ENCODE data around the gene CCDC63.

CCDC63 gene

DNA sequence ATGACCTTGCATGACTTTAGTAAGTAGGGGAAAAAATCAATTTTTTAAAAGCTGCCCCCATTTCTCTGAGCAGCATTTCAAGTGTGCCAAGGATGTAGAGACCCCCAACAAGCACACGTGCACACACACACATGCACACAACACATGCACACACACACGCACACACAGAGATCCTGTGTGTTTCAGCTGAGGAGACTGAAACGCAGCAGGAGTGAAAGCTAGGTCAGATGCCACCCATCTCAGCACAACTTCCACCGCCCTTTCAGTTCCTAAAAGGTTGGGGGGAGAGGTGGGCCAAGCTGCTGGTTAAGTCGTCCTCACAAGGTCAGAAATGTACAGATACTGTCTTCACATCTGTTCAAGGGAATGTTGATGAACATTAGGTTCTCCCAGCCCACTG is 59.7 kb downstream of the CCDC63 start:
- TF ChIP-seq, protein P1, sequence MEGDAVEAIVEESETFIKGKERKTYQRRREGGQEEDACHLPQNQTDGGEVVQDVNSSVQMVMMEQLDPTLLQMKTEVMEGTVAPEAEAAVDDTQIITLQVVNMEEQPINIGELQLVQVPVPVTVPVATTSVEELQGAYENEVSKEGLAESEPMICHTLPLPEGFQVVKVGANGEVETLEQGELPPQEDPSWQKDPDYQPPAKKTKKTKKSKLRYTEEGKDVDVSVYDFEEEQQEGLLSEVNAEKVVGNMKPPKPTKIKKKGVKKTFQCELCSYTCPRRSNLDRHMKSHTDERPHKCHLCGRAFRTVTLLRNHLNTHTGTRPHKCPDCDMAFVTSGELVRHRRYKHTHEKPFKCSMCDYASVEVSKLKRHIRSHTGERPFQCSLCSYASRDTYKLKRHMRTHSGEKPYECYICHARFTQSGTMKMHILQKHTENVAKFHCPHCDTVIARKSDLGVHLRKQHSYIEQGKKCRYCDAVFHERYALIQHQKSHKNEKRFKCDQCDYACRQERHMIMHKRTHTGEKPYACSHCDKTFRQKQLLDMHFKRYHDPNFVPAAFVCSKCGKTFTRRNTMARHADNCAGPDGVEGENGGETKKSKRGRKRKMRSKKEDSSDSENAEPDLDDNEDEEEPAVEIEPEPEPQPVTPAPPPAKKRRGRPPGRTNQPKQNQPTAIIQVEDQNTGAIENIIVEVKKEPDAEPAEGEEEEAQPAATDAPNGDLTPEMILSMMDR (IDR thresholded peaks at IDR 0.05; ENCODE audit: low read length, missing control alignments), result no peak

DNA sequence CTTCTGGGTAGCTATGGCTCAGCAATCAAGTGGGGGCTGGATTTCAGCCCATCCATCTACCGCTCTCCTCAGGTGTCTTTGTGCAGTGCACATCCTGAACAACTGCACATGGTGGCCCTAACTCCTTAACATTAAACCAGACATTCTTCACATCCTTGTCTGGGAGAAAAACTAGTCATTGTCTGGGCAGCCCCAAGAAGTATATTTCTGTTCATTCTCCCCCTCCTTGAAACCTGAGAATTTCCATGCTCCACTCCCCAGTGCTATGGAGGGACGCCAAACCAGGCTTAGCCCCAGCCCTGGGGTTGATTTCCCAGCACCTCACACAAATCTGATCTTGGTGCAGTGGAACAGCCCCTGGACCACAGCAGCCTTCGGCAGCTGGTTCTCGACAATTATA is 60.2 kb downstream of the CCDC63 start:
- no peak overlapping the region for H3K4me3 ChIP-seq (replicated peaks; ENCODE audit: low read depth, low read length)
- DNase-seq (ENCODE audit: low read depth), result peak; percentile 28
- TF ChIP-seq, protein P1 (IDR thresholded peaks at IDR 0.05; ENCODE audit: low read length, missing control alignments), result no peak

More for the DNA sequence above, 59.7 kb downstream of the CCDC63 start:
- no peak overlapping the region for H3K4me3 ChIP-seq (replicated peaks; ENCODE audit: low read depth, low read length)
- DNase-seq (ENCODE audit: low read depth), result no peak

DNA sequence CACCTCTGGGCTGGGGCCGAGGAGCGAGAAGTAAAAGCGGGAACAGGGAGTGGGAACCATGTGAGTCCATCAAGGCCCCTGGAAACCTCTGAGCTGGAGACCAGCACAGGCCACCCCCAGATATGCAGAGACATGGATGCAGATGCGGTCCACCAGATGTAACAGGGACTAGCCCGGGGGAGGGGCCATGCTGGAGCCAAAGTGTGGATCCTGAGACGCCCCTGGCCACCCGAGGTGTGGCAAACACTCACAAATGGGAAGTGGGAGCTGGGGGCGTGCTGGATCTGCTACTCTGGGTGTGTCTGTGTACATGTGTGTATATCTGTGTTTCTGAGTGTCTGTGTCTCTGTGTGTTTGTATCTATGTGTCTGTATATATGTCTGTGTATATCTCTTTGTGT is 60.8 kb downstream of the CCDC63 start:
- H3K4me3 ChIP-seq (replicated peaks; ENCODE audit: low read depth, low read length), result no peak overlapping the region
- no peak for DNase-seq (ENCODE audit: low read depth)
- TF ChIP-seq, protein P1 (IDR thresholded peaks at IDR 0.05; ENCODE audit: low read length, missing control alignments), result no peak

DNA sequence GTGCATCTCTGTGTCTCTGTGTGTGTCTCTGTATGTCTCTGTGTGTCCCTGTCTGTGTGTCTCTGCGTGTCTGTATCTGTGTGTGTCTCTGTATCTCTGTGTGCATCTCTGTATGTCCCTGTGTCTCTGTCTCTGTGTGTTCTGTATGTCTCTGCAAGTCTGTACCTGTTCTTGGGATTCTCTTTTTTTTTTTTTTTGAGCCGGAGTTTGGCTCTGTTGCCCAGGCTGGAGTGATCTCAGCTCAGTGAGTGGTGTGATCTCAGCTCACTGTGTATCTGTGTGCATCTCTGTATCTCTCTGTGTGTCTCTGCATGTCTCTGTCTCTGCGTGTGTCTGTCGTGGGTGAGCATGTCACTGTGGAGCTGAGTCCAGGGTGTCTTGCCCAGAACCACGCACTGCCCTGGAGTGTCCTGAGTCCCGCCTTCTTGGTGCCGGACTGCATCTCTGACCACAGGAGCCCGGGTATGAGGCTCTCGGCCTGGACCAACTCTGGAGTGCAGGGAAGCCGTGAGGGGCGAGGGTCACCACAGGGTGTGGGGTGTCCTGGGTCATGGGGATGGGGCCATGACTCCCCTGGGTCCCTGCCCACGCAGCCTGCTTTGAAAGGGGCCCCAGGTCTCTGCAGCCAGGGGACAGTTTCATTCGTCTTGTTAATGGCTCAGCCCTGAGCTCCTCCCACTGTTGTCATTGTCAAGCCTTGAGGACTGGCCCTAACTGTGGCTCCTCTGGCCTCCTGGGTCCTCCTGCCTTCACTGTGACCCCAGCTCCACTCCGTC is 61.8 kb downstream of the CCDC63 start:
- no peak for DNase-seq (ENCODE audit: low read depth)
- no peak overlapping the region for H3K4me3 ChIP-seq (replicated peaks; ENCODE audit: low read depth, low read length)
- TF ChIP-seq, protein P1 (IDR thresholded peaks at IDR 0.05; ENCODE audit: low read length, missing control alignments), result no peak

DNA sequence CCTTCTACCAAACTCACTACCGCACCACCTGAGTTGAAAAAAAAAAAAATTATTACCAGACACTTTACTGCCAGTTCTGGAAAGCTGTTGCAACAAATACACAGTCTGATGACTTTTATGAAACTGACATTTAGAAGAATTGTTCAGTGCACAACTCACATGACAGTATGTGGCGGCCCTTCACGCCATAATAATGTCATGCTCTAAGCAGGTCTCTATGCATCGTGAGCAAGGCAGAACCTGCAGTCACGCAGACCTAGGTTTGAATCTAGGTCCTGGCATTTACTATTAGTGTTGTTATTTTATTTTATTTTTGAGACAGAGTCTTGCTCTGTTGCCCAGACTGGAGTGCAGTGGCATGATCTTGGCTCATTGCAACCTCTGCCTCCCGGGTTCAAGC is 65.5 kb downstream of the CCDC63 start:
- no peak overlapping the region for H3K4me3 ChIP-seq (replicated peaks; ENCODE audit: low read depth, low read length)
- TF ChIP-seq, protein P1 (IDR thresholded peaks at IDR 0.05; ENCODE audit: low read length, missing control alignments), result no peak
- no peak for DNase-seq (ENCODE audit: low read depth)

DNA sequence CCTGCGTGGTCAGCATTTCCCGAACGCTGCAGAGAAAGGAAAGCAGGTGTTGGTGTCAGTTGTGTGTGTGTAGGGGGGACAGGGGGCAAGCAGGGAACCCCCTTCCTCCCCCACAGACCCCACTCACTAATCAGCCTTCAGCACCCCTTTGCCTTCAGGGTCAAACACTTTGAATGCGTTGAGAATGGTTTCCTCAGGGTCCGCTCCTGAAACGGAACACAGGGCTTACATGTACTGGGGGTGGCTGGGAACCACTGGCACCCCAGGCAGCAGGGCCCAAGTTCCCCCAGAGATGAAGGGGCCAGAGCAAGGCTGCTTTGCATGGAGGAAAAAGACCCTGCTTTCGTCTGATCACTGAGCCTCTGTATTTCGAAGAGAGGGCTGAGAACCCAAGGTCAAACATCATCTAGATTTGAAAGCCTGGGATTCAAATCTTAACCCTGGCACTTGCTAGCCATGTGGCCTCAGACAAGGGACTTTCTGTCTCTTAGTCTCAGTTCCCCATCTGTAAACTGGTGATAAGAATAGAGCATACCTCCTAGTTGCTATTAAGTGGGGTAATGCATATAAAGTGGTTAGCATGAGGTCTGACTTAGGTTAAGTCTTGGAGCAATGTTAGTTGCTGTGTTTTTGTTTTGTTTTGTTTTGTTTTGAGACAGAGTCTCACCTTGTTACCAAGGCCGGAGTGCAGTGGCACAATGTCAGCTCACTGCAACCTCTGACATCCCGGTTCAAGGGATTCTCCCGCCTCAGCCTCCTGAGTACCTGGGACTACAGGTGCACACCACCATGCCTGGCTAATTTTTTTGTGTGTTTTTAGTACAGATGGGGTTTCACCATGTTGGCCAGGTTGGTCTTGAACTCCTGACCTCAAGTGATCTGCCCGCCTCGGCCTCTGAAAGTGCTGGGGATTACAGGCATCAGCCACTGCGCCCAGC is 66.6 kb downstream of the CCDC63 start:
- H3K4me3 ChIP-seq (replicated peaks; ENCODE audit: low read depth, low read length), result no peak overlapping the region
- no peak for DNase-seq (ENCODE audit: low read depth)
- TF ChIP-seq, protein P1 (IDR thresholded peaks at IDR 0.05; ENCODE audit: low read length, missing control alignments), result no peak
